ENCODE measurements around the gene DSG2. TPM values are rescaled to one million over a fixed set of nuclear protein-coding genes. Genes with fewer than 3 reads are reported as not detected.

DSG2 gene
- total RNA-seq, 1 donor from 2014 or later, result 10.8 TPM

Other genes with a start within 250 kb of the DSG2 start
- gene DSG1, start 180.0 kb upstream of the DSG2 start, total RNA-seq, result 0.04 TPM
- not detected for gene DSG4, start 121.4 kb upstream of the DSG2 start, total RNA-seq
- gene DSG3, start 50.4 kb upstream of the DSG2 start, total RNA-seq, result not detected
- not detected for gene TTR, start 93.7 kb downstream of the DSG2 start, total RNA-seq
- gene B4GALT6, start 186.4 kb downstream of the DSG2 start, total RNA-seq, result 6.4 TPM

All from sciatic nerve (tissue), 1 donor.